Body of pancreas (tissue), 4 donors: Measurements from ENCODE around the gene PRPSAP2. TPM values are rescaled to one million over a fixed set of nuclear protein-coding genes. Genes with fewer than 3 reads are reported as not detected.

ENCODE experiments used
- ATAC-seq: fragments of 150-250 bp; one replicate; pipeline ENCODE4 v1.9.1; 2016
- DNase-seq, 4 donors: peaks; one replicate each; pipeline ENCODE4 v3.0.0-alpha.2; 2019
- H3K27ac ChIP-seq, 4 donors: fragments of 200-600 bp; sonication (generic); 1 replicate in 3 of 4; 2 replicates in 1 of 4; pipeline versions ENCODE4 v1.5.1 to v1.6.1; 2016 to 2019; ENCODE audit warnings: mild to moderate bottlenecking in 1 of 4, mixed read lengths in 1 of 4, moderate library complexity in 1 of 4
- H3K27me3 ChIP-seq, 2 donors: fragments of 200-600 bp; sonication (generic); one replicate each; pipeline ENCODE4 v1.6.0; 2016; ENCODE audit warnings: mild to moderate bottlenecking in 1 of 2
- H3K36me3 ChIP-seq, 2 donors: fragments of 200-600 bp; sonication (generic); replicated peaks in 1 of 2; 2 replicates each; pipeline ENCODE4 v1.5.1; 2016; ENCODE audit warnings: low read depth in 2 of 2; ENCODE audit not compliant: insufficient read depth in 1 of 2
- H3K4me1 ChIP-seq: fragments of 200-600 bp; sonication (generic); one replicate; pipeline ENCODE4 v1.6.0; 2016
- H3K4me3 ChIP-seq, 2 donors: fragments of 200-600 bp; sonication (generic); 1 replicate in 1 of 2; 2 replicates in 1 of 2; pipeline ENCODE4 v1.5.1; 2016 to 2019
- H3K9me3 ChIP-seq, 3 donors: fragments of 200-600 bp; sonication (generic); 1 replicate in 2 of 3; 2 replicates in 1 of 3; pipeline ENCODE4 v1.5.1; 2016
- CTCF ChIP-seq, 7 experiments: fragments of 450-650 bp in 4 of 7; fragments of 200-600 bp in 3 of 7; sonication (generic) in 3 of 7; IDR thresholded peaks; one replicate each; pipeline ENCODE4 v1.5.1; 2016 to 2019; ENCODE audit warnings: antibody characterized with exemption in 7 of 7
- POLR2A ChIP-seq, 3 donors: fragments of 450-650 bp; IDR thresholded peaks; one replicate each; pipeline ENCODE4 v1.6.1; 2016; ENCODE audit warnings: antibody characterized with exemption in 3 of 3, mild to moderate bottlenecking in 2 of 3
- WGBS, 2 donors: methylation state at CpG; one replicate each; pipeline ENCODE4 v1.1.5; 2017; 5-methylcytosine and 5-hydroxymethylcytosine counted together
- intact Hi-C: fragments of 100-400 bp; cut with DNase I; formaldehyde crosslinking; loops from one replicate; pipeline ENCODE4 v1.15.1; 2023
- total RNA-seq, 2 donors: library from RNA; depleted of rRNA; stranded (reverse); fragments of >200 nt; gene quantifications; one replicate each; pipeline ENCODE4 v1.1.0, GENCODE V29; 2016

Gene PRPSAP2
- total RNA-seq, 2 donors from 2014 or later = 16.6 to 35.6 TPM

GRCh38 chr17:18966831-18967624 is 109.1 kb downstream of the PRPSAP2 start:
- Histone ChIP-seq H3K27me3 (no peaks in the 10 kb centered on the region), H3K27ac (peak overlapping the region in 3 of 4 donors; percentile 14 to 65 (median 32)), H3K36me3 (peaks cover 0 to 3% of the 10 kb centered on the region in 2 donors), H3K9me3 (no peaks in the 10 kb centered on the region), H3K4me3 (no peak overlapping the region), H3K4me1 (peaks cover 33% of the 10 kb centered on the region)
- TF ChIP-seq CTCF (IDR thresholded peaks at IDR 0.05) (no peak), POLR2A (IDR thresholded peaks at IDR 0.05) (no peak)
- no peak for ATAC-seq
- intact Hi-C loops = no loop called here
- 60 to 62% methylated on average over 14 to 19 of the region's 19 CpGs for WGBS, 2 donors
- DNase-seq = no peak

DNA sequence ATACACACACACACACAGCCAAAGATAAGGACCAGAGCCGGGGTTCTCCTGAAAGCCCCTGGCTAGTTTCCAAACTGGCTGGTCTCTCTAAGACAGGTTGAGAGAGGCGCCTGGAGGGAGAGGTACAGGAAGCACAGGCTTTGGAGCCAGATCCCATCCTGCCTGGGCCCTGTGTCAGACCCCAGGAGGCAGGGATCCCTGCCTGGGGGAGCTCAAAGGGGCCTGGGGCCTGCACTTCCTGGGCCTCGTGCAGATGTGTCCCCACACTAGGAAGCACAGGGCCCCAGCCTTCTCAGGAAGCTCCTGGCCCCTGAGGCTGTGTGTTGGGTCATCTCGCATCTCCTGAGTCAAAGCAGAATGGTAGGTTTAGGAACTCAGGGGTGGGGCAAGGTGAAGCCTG is 110.0 kb downstream of the PRPSAP2 start:
- no peak for TF ChIP-seq CTCF (IDR thresholded peaks at IDR 0.05)
- no peak for TF ChIP-seq POLR2A (IDR thresholded peaks at IDR 0.05)
- Histone ChIP-seq H3K4me1 (peaks cover 33% of the 10 kb centered on the region), H3K27me3 (no peaks in the 10 kb centered on the region), H3K4me3 (no peak overlapping the region), H3K9me3 (no peaks in the 10 kb centered on the region), H3K36me3 (peaks cover 0 to 3% of the 10 kb centered on the region in 2 donors), H3K27ac (peak overlapping the region in 3 of 4 donors; percentile 14 to 65 (median 32))
- 32% methylated on average over 4 of the region's 4 CpGs; no CpG with 5 or more reads in 1 of the 2 donors for WGBS, 2 donors
- ATAC-seq (peak; percentile 33), DNase-seq (peak in 3 of 4 donors; percentile 39 to 59 (median 48))
- intact Hi-C loops = no loop called here

- DNase-seq = no peak
Observed at GRCh38 chr17:18968345-18968744, 110.4 kb downstream of the PRPSAP2 start.

DNA sequence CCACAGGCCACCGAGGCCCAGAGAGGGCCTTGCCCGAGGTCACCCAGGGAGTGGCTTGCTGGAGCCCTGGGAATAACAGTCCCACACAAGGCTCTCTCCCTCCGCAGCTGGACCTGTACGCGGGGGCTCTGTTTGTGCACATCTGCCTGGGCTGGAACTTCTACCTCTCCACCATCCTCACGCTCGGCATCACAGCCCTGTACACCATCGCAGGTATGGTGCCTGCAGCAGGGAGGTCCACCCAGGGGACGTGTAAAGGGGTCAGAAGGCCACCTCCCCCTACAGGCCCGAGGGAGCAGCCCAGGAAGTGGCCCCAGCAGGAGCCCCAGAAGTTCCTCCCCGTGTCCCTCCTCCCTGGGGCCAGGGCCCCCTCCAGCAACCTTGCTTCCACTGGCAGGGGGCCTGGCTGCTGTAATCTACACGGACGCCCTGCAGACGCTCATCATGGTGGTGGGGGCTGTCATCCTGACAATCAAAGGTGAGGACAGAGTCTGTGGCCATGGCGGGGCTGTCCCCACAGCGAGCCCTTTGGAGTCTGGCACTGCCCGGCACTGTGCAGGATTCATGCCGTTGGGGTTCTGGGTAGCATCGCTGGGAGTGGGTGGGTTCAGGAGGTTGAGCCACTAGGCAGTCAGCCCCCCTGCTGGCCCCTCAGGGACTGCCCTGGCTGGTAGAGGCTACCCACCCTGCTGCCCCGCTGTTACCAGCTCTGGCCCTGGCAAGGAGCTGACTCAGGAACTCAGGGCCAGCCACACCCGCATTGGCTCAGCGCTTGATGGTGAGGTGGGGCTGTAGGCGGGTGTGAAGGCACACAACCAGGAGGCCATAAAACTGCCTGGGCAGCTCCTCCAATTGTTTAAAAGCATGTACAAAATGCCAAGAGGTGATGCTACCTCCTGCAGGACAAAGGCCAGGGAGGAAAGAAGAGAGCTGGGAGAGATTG is 111.3 kb downstream of the PRPSAP2 start:
- no peak overlapping the region for H3K4me3 ChIP-seq
- intact Hi-C loops = no loop called here
- DNase-seq (no peak), ATAC-seq (no peak)
- H3K27me3 ChIP-seq = no peaks in the 10 kb centered on the region
- H3K4me1 ChIP-seq = peaks cover 33% of the 10 kb centered on the region
- peaks cover 0 to 3% of the 10 kb centered on the region in 2 donors for H3K36me3 ChIP-seq
- H3K9me3 ChIP-seq = no peaks in the 10 kb centered on the region
- 71 to 82% methylated on average over 12 to 22 of the region's 23 CpGs for WGBS, 2 donors
- no peak for TF ChIP-seq POLR2A (IDR thresholded peaks at IDR 0.05)
- TF ChIP-seq CTCF (IDR thresholded peaks at IDR 0.05) = no peak
- peak overlapping the region in 2 of 4 donors; percentile 32 to 65 for H3K27ac ChIP-seq

More at GRCh38 chr17:18968345-18968744, 110.4 kb downstream of the PRPSAP2 start:
- intact Hi-C loops = no loop called here
- H3K4me3 ChIP-seq = no peak overlapping the region
- 72 to 94% methylated on average over 2 to 4 of the region's 4 CpGs for WGBS, 2 donors
- H3K27me3 ChIP-seq = no peaks in the 10 kb centered on the region
- TF ChIP-seq POLR2A (IDR thresholded peaks at IDR 0.05) = no peak
- no peak for TF ChIP-seq CTCF (IDR thresholded peaks at IDR 0.05)
- ATAC-seq = no peak
- H3K36me3 ChIP-seq = peaks cover 0 to 3% of the 10 kb centered on the region in 2 donors
- H3K9me3 ChIP-seq = no peaks in the 10 kb centered on the region
- peaks cover 33% of the 10 kb centered on the region for H3K4me1 ChIP-seq
- peak overlapping the region in 3 of 4 donors; percentile 14 to 65 (median 32) for H3K27ac ChIP-seq
